Activated CD4-positive, alpha-beta T cell treated with anti-CD3 and anti-CD28 coated beads for 48 hours (primary cell): ENCODE measurements around the gene GIMAP2.

Experiments
- DNase-seq: peaks from one replicate; pipeline ENCODE4 v3.0.0-alpha.2; 2020

Gene GIMAP2

DNA sequence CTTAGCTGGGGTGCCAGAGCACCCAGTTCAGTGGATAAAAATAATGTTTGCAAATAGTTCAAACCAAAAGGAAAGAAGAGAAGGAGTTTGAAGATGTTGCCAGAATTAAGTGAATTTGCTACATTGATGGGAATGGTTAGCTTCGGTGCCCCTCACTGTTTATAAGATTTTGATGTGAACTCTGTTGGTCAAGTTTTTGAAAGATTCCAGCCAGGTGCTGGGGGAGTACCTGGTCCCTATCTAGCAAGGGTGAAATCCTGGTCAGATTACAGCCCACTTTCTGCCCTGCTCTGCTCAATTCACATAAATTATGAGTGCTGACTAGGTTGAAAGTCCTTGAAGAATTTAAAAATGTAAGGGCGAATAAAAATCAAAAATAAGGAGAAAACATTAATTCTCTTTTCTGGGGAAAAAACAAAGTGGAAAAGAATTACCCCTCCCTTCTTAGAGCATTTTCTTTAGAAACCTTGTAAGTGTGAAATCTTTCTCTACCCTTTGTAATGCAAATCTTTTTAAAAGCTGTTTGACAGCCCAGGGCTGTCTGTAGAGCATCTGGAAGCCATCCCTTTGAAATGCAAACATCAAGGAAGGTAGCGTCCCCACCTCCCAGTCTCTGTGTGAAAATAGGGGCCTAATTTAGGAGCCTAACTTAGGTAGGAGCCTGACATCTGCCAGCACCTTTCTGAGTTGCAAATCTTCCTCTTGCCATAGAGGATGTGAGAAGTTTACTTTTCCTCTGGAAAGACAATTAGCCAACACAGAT, 50.3 kb downstream of the GIMAP2 start:
- no peak for DNase-seq

DNA sequence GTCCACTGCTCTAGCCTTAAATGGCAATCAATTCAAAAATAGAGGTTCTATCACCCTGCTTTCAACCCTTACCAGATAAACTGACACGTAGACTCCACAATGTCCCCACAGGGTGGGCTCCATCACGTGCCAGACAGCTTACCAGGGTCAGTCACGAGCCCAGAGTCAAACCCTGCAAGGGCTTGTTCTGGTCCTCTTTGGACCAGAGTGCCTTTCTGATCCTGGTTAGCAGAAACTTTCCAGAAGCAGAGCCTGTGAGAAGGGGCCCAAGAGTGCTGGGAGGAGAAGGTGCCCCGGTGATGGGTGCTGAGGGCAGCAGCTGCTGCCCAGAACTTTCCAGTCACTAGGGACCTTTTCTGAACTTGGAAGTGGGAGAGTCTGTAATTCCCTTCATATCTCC, 51.4 kb downstream of the GIMAP2 start:
- no peak for DNase-seq

DNA sequence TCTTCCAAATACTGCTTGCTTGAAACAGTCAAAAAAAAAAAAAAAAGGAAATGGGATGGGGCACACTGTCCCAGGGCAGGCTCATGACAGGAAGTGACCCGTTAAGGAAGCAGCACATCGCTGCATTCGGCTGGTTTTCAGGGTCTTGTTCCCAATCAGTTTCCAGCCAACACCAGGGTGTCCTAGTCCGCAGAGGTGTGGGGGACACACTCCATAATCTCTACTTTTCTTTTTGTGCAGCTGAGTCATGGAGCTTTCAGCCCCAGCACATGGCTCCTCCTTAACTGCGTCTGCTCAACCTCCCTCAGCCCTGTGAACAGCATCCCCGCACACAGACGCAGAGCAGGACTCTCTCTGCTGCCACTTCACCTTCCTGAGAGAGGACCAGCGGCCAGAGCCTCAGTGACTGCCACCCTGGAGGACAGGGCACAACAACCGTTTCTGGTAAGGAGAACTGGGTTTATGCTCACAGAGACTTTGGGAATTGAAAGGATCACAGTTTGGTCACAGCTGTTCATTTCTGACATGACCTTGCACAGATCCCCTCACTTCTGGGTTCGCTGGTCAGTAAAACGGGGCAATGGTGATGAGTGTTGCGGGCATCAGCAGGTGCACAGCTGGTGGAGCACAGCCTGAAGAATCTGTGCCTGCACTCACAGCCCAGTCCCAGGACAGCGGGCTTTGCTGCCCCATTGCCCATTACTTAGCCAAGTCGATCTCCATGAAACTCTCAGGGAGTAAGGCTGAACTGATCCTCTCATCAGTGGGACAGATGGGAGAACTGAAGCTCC, 52.0 kb downstream of the GIMAP2 start, which contains the start of gene GIMAP5:
Gene GIMAP5 (plus strand): TSS at position 154 of the 791 bp plus-strand sequence. CDS start 3,467 bp downstream, outside the sequence.
- DNase-seq = peak; percentile 69

DNA sequence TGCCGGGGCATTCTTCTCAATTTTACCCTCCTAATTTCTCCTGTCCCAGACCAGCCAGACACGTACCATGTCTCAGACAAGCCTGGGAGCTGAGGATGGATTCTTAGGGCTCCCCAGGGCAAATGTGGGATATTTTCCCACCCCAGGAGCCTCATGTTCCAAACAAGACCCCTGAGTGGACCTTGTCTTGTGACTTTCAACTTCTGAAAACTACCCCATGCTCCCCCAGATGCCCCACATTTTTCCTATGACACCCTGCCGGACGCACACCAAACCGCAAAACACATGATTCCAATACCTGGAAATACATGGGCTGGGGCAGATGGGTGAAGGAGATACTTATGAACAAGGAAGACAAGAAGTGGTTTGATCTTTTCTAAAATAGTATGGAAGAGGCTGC, 52.6 kb downstream of the GIMAP2 start:
- no peak for DNase-seq

DNA sequence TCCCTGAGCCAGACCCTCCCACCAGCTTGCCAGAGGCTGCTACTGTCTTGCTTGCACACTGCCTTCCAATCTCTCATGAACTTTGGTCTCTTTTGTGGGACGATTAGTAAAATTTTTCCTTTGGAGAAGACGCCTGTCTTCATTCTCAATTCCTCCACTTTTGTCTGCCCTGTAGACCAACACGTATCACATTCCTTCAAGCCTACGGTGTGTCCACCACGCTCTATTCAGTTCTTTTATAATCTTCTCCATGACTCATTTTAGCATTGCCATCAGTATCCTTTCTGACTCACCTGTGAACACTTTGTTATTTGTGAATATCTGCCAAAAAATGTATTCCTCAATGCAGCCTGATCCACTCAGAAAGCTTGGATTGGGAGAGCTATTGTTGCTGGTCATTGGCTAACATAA, 53.1 kb downstream of the GIMAP2 start:
- no peak for DNase-seq

DNA sequence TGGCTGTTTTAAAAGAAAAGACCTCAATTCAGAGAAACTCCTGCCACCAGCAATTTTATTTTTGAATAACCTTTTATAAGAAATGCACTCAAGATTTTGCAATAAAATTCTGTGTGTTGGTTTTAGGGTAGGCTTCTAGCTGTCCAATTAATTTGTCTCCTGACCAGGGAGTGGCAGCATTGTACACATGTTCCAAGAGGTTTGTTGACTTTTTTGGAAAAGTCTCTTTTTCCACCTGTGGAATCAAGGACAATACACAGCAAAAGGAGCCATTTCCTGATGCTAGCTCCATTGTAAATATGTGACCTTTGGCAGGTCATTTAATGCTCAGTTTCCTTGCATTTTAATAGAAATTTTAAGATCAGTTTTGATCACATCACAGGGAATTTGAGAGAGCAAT, 53.5 kb downstream of the GIMAP2 start:
- DNase-seq = no peak

DNA sequence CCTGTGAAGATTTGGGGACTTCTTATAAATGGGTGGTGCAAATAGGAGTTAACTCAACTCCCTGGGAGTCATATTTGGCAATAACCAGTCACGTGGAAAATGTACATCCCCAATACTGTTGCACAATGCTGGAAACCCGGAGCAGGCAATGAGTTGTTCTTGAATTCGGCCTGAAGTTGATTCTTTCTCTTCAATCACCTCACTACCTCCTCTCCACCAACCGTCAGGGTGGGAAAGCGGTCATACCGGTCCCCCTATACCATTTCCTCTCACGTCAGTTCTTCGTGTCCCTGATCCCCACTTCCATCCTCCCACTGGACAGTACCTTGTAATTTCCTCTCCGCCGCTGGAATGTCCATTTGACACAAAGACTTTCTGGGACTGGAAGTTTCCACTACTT, 54.5 kb downstream of the GIMAP2 start:
- no peak for DNase-seq

DNA sequence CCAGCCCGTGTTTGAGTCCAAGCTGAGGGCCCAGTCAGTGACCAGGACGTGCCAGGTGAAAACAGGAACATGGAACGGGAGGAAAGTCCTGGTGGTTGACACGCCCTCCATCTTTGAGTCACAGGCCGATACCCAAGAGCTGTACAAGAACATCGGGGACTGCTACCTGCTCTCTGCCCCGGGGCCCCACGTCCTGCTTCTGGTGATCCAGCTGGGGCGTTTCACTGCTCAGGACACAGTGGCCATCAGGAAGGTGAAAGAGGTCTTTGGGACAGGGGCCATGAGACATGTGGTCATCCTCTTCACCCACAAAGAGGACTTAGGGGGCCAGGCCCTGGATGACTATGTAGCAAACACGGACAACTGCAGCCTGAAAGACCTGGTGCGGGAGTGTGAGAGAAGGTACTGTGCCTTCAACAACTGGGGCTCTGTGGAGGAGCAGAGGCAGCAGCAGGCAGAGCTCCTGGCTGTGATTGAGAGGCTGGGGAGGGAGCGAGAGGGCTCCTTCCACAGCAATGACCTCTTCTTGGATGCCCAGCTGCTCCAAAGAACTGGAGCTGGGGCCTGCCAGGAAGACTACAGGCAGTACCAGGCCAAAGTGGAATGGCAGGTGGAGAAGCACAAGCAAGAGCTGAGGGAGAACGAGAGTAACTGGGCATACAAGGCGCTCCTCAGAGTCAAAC, 56.9 kb downstream of the GIMAP2 start:
- DNase-seq = no peak
